Panc1 (cell line): Measurements from ENCODE around the gene USP10. TPM values are rescaled to one million over a fixed set of nuclear protein-coding genes. Genes with fewer than 3 reads are reported as not detected.

Experiments used
- ATAC-seq: fragments of 200-7000 bp; cut with Tn5 transposase; 2 replicates; pipeline ENCODE4 v1.9.1; 2020; ENCODE audit warnings: mild to moderate bottlenecking, moderate library complexity
- BruUV-seq: library from RNA; stranded (reverse); fragments of 400-500 nt; replicated peaks from 2 replicates; lab custom pipeline; 2021; lab: Mats Ljungman, UMichigan
- CTCF ChIA-PET: fragments of 300-600 bp; sonication (Branson Sonifier 250); formaldehyde crosslinking; loops from one replicate; lab custom pipeline; 2022; ENCODE audit warnings: antibody characterized with exemption; lab: Charles Lee
- POLR2A ChIA-PET: fragments of 300-600 bp; sonication (Branson Sonifier 250); formaldehyde crosslinking; loops from one replicate; lab custom pipeline; 2022; ENCODE audit warnings: antibody characterized with exemption; lab: Charles Lee
- DNase-seq: peaks from one replicate; pipeline ENCODE4 v3.0.0-alpha.2; 2010; ENCODE audit warnings: low read depth, low spot score
- H3K27ac ChIP-seq: 2 replicates; pipeline ENCODE4 v1.5.1; 2011; ENCODE audit warnings: mild to moderate bottlenecking, low read length, inconsistent platforms
- H3K27me3 ChIP-seq: fragments of 200-500 bp; sonication (Bioruptor generic); 2 replicates; pipeline ENCODE4 v1.6.0; 2014; ENCODE audit warnings: low read length, inconsistent platforms; ENCODE audit not compliant: control insufficient read depth, insufficient read depth
- H3K36me3 ChIP-seq: fragments of 200-500 bp; sonication (Bioruptor generic); 2 replicates; pipeline ENCODE4 v1.5.1; 2014; ENCODE audit warnings: inconsistent platforms, mild to moderate bottlenecking, low read length, moderate library complexity; ENCODE audit not compliant: control insufficient read depth, insufficient read depth
- H3K4me1 ChIP-seq: 2 replicates; pipeline ENCODE4 v1.5.1; 2011; ENCODE audit warnings: inconsistent platforms, mild to moderate bottlenecking, low read length, moderate library complexity; ENCODE audit not compliant: control insufficient read depth, insufficient read depth
- H3K4me3 ChIP-seq, 2 experiments: 2 replicates each; pipeline ENCODE4 v1.5.1; 2011 to 2012; ENCODE audit warnings: low read depth in 2 of 2, low read length in 2 of 2, mild to moderate bottlenecking in 2 of 2, inconsistent platforms in 1 of 2, moderate library complexity in 1 of 2
- H3K9me3 ChIP-seq: fragments of 200-500 bp; sonication (Bioruptor generic); 2 replicates; pipeline ENCODE4 v1.5.1; 2014; ENCODE audit warnings: low read depth, mild to moderate bottlenecking, inconsistent platforms, low read length, moderate library complexity; ENCODE audit not compliant: control insufficient read depth, insufficient read depth
- POLR2AphosphoS5 ChIP-seq: IDR thresholded peaks from 2 replicates; pipeline ENCODE4 v1.6.1; 2012; ENCODE audit warnings: mild to moderate bottlenecking, low read depth, low read length, moderate library complexity
- SIN3A ChIP-seq: IDR thresholded peaks from 2 replicates; pipeline ENCODE4 v1.6.1; 2012; ENCODE audit warnings: low read depth, mild to moderate bottlenecking, low read length, moderate library complexity, borderline replicate concordance; ENCODE audit not compliant: insufficient read depth
- TCF7L2 ChIP-seq: IDR thresholded peaks from 2 replicates; pipeline ENCODE4 v1.6.1; 2011; ENCODE audit warnings: mild to moderate bottlenecking, low read depth, low read length, inconsistent platforms
- in situ Hi-C: cut with HindIII; loops from 2 replicates; pipeline ENCODE4 v1.10.0; 2016; ENCODE audit warnings: low sequenced_read_pairs, low pct_unique_long_range_greater_than_20kb
- intact Hi-C: fragments of 100-400 bp; cut with micrococcal nuclease; formaldehyde crosslinking; loops from one replicate; pipeline ENCODE4 v1.10.0; 2022; ENCODE audit not compliant: unreplicated experiment
- total RNA-seq: library from RNA; stranded (reverse); gene quantifications from one replicate; pipeline ENCODE4 v1.2.1, GENCODE V29; 2021; ENCODE audit not compliant: unreplicated experiment
- TF ChIP-seq, protein P1 (sequence below): fragments of 450-650 bp; IDR thresholded peaks from 2 replicates; pipeline ENCODE4 v1.5.1; 2017; ENCODE audit warnings: mild to moderate bottlenecking
- TF ChIP-seq, protein P2 (sequence below), 2 experiments: IDR thresholded peaks; 2 replicates each; pipeline ENCODE4 v1.6.1; 2011 to 2012; ENCODE audit warnings: low read depth in 2 of 2, control low read depth in 1 of 2, low read length in 1 of 2, mild to moderate bottlenecking in 1 of 2, moderate library complexity in 1 of 2; ENCODE audit not compliant: insufficient read depth in 1 of 2

USP10 gene
- total RNA-seq, 1 experiment from 2014 or later: 77.4 TPM

DNA sequence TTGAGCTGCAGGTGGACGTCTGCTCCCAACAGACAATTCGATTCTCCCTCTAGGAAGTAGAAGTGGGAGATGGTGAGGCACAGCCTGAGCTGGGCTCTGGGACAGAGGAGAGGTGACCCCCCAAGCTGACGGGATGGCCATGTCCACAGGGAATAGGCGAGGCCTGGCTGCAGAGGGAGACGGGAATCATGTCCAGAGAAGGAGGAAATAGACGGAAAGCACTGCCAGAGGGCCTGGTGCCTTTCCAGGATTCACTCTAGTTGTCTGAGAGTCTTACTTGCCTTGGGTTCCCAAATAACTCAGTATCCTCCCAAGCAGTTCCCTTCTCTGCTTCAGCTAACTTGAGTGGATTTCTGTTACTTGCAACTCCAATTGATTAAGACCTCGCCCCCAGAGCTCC, 115.7 kb downstream of the USP10 start:
- no peak for TF ChIP-seq TCF7L2
- TF ChIP-seq, protein P1, sequence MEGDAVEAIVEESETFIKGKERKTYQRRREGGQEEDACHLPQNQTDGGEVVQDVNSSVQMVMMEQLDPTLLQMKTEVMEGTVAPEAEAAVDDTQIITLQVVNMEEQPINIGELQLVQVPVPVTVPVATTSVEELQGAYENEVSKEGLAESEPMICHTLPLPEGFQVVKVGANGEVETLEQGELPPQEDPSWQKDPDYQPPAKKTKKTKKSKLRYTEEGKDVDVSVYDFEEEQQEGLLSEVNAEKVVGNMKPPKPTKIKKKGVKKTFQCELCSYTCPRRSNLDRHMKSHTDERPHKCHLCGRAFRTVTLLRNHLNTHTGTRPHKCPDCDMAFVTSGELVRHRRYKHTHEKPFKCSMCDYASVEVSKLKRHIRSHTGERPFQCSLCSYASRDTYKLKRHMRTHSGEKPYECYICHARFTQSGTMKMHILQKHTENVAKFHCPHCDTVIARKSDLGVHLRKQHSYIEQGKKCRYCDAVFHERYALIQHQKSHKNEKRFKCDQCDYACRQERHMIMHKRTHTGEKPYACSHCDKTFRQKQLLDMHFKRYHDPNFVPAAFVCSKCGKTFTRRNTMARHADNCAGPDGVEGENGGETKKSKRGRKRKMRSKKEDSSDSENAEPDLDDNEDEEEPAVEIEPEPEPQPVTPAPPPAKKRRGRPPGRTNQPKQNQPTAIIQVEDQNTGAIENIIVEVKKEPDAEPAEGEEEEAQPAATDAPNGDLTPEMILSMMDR: no peak
- TF ChIP-seq POLR2AphosphoS5: no peak
- TF ChIP-seq, protein P2, sequence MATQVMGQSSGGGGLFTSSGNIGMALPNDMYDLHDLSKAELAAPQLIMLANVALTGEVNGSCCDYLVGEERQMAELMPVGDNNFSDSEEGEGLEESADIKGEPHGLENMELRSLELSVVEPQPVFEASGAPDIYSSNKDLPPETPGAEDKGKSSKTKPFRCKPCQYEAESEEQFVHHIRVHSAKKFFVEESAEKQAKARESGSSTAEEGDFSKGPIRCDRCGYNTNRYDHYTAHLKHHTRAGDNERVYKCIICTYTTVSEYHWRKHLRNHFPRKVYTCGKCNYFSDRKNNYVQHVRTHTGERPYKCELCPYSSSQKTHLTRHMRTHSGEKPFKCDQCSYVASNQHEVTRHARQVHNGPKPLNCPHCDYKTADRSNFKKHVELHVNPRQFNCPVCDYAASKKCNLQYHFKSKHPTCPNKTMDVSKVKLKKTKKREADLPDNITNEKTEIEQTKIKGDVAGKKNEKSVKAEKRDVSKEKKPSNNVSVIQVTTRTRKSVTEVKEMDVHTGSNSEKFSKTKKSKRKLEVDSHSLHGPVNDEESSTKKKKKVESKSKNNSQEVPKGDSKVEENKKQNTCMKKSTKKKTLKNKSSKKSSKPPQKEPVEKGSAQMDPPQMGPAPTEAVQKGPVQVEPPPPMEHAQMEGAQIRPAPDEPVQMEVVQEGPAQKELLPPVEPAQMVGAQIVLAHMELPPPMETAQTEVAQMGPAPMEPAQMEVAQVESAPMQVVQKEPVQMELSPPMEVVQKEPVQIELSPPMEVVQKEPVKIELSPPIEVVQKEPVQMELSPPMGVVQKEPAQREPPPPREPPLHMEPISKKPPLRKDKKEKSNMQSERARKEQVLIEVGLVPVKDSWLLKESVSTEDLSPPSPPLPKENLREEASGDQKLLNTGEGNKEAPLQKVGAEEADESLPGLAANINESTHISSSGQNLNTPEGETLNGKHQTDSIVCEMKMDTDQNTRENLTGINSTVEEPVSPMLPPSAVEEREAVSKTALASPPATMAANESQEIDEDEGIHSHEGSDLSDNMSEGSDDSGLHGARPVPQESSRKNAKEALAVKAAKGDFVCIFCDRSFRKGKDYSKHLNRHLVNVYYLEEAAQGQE (IDR thresholded peaks at IDR 0.05; ENCODE audit: insufficient read depth in 1 of 2, low read depth in 2 of 2, low read length in 1 of 2): no peak
- Histone ChIP-seq H3K27me3 (no peaks in the 10 kb centered on the region), H3K9me3 (no peaks in the 10 kb centered on the region), H3K4me1 (peaks cover 3% of the 10 kb centered on the region; the same call in 1 of the 2 replicates), H3K36me3 (no peaks in the 10 kb centered on the region), H3K27ac (no peak overlapping the region), H3K4me3 (no peak overlapping the region)
- DNase-seq (no peak), ATAC-seq (no peak)
- intact Hi-C loops: no loop called here
- ChIA-PET CTCF (interaction anchor here (0.5 kb wide), 1 partner anchor 1928 kb away, joined by 3 read pairs; no protein-coding TSS in a partner anchor), POLR2A (no interaction called here)
- BruUV-seq: no TSS peak
- in situ Hi-C loops: no loop called here

DNA sequence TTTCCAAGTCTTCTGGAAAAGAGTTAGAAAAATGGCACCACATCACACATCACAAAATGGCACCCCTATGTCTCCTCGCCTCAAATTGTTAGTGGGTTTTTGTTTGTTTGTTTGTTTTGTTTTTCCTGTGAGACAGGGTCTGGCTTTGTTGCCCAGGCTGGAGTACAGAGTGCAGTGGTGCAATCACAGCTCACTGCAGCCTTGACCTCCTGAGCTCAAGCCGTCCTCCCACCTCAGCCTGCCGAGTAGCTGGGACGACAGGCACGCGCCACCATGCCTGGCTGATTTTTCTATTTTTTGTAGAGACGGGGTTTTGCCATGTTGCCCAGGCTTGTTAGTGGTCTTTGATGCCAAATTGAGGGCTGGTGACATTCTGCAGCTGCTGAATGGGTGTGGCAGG, 116.2 kb downstream of the USP10 start:
- BruUV-seq: no TSS peak
- H3K9me3 ChIP-seq: no peaks in the 10 kb centered on the region
- no peak for ATAC-seq
- no peaks in the 10 kb centered on the region for H3K36me3 ChIP-seq
- in situ Hi-C loops: no loop called here
- intact Hi-C loops: no loop called here
- H3K27me3 ChIP-seq: no peaks in the 10 kb centered on the region
- H3K27ac ChIP-seq: no peak overlapping the region
- no peak for DNase-seq
- peaks cover 4% of the 10 kb centered on the region for H3K4me1 ChIP-seq
- ChIA-PET POLR2A (no interaction called here), CTCF (no interaction called here)
- TF ChIP-seq TCF7L2 (no peak), SIN3A (no peak), POLR2AphosphoS5 (no peak)
- TF ChIP-seq, protein P1: no peak
- H3K4me3 ChIP-seq: no peak overlapping the region
